DMS53 treated with DMSO at 0.1 percent for 48 hours (cell line): Measurements from ENCODE around the gene GPR35.
A peak's percentile ranks its signal among the peaks of the same experiment; 100 is the strongest.

Experiments used
- DNase-seq: peaks from one replicate; lab custom pipeline; 2025; ENCODE audit not compliant: unreplicated experiment; lab: John Stamatoyannopoulos, UW

Gene GPR35

GRCh38 chr2:240637116-240637900 is 12.0 kb downstream of the GPR35 start:
- DNase-seq: no peak

DNA sequence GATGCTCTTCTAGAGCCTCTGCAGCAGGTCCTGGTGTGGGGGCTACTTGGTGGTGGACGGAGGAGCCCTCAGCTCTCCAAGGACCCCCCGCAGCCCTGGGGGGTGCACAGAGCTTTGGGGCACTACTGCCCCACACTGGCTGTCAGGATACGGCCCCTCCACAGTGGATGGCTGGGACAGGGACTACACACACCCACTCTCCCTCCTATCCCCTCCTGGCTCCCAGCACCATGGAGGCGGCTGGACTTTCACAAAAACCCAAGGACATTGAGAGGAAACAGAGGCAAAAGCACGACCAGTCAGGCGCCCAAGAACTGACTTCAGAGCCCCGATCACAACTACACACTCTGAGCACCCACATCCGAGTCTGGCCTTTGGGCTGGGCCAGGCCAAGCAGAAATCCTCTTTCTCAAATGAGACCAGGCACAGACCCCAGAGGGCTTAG is 12.6 kb downstream of the GPR35 start:
- no peak for DNase-seq

GRCh38 chr2:240638512-240639160 is 13.4 kb downstream of the GPR35 start:
- DNase-seq: no peak

- DNase-seq: no peak
These were observed 14.3 kb downstream of the GPR35 start for GRCh38 chr2:240639566-240639965.

- peak; percentile 40 for DNase-seq
These were observed 15.7 kb downstream of the GPR35 start for GRCh38 chr2:240640939-240641338.

- DNase-seq: no peak
These were observed 17.0 kb downstream of the GPR35 start for GRCh38 chr2:240642061-240642805.

DNA sequence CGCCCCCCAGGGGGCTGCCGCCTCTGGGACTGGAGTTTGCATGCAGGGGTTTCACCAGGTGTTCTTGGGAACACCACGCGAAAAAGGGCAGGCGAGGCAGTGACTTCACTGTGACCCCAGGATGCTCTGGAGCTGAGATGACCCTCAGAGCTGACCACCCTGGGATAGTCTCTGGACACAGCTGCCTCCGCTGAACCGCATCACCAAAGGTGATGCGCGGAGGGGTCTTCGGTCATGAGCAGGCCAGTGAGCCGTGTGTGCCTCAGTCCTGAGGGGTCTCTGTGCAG is 17.5 kb downstream of the GPR35 start:
- no peak for DNase-seq

- no peak for DNase-seq
These were observed 18.0 kb downstream of the GPR35 start for GRCh38 chr2:240643093-240643810.

DNA sequence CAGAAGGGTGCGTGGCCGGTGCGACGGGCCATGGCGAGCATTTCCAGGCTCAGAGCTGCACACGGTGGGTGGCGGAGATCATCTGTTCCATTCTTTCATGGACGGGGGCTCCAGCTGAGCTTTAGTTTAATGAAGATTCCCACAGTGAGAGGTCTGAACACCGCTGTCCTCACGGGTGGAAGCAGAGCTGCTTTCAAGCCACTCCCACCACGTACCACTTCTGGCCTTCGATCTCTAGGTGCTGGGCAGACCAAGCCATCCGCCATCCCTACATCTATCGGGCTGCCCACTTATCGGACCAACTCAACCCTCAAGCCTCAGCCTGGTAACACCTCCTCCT is 18.5 kb downstream of the GPR35 start:
- no peak for DNase-seq

GRCh38 chr2:240644171-240644651 is 18.9 kb downstream of the GPR35 start:
- DNase-seq: no peak

DNA sequence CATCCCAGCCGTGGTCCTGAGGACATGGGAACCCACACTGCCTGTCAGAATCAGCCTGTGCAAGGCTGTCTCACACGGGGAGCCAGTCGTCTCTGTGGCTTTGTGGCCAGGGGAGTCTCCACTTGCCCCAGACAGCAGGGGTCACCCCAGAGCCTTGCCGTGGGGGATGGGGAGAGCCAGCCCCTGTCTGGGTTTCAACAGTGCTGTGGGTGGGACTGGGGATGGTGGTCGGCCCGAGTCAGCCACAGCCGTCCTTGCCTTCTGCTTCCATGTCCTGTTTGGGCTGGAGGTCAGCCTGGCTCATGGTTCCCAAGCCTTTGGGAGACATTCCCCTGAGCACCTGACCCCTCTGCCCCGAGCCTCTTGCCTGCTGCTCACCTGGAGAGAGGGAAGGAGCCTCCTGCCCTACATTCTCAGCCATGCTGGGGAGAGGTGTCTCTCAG is 19.6 kb downstream of the GPR35 start:
- DNase-seq: no peak

DNA sequence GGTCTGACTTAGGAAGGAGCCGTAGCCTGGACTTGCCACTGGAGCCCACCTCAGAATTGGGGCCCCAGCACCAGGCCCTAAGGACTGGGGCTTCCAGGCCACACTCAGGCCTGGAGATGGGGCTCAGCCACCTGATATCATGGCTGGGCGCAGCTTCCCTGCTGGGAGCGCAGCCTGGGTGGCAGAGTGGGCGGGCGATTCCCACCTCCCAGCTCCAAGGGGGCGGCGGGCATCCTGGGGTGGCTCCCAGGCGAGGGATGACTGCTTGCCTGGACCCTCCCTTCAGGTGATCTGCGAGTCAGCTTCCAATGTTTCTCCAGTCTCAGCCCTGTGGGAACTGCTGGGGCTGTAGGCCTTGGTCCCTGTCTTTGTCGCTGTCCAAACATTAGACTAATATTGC is 20.1 kb downstream of the GPR35 start:
- DNase-seq: no peak

- DNase-seq: no peak
These were observed 20.5 kb downstream of the GPR35 start for GRCh38 chr2:240645801-240646175.

GRCh38 chr2:240646176-240646899 is 21.1 kb downstream of the GPR35 start:
- peak; percentile 12 for DNase-seq

GRCh38 chr2:240646900-240647502 is 21.7 kb downstream of the GPR35 start:
- no peak for DNase-seq

DNA sequence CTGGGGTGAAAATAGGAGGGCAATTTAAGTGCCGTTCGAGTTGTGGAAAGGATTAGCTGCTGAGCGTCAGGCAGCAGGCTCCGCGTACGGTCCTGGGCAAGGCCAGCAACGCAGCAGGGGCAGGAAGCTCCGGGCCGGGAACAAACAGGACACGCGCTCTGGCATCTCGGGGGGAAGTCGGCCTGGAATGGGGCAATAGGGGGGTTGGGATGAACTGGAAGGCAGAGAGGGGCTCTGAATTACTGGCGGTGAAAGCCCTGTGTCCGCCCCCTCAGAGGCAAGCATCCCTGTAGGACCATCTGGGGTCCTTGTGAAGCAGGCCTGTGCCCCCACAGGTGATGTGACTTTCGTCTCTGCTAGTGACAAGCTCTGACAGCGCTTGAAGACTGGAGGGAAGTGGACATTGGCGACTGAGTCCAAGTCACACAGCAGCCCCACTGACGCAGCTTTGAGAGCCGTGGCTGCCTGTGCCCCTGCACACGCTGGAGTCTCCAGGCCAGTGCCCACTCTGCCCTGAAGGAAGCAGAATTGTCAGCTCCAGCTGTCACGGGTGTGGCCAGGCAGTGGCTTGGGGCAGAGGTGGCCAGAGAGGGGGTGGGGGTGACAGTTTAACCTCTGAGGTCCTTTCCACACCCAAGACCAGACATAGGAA is 22.3 kb downstream of the GPR35 start:
- DNase-seq: no peak

DNA sequence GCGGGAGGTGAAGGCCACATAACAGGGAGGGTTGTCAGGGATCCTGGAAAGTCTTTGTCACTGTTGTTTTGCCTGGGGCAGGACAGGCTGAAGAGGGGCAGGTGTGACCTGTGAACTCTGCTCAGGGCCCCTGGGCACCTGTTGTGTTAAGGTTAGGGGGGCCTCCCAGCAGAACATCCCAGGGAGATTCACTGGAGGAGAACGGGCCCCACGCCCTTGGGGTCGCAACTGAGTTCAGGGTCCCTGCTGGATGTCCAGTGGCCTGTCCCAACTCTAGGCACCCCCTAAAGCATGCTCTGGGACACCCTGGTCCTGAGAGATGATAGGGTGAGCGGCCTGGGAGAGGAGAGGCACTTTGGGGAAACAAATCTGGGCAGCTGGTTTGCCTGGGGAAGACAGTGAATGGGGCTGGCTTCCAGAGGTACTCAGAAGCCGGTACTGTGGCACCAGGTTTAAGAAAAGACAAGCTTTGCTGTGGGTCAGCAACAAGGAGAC is 22.9 kb downstream of the GPR35 start:
- no peak for DNase-seq

DNA sequence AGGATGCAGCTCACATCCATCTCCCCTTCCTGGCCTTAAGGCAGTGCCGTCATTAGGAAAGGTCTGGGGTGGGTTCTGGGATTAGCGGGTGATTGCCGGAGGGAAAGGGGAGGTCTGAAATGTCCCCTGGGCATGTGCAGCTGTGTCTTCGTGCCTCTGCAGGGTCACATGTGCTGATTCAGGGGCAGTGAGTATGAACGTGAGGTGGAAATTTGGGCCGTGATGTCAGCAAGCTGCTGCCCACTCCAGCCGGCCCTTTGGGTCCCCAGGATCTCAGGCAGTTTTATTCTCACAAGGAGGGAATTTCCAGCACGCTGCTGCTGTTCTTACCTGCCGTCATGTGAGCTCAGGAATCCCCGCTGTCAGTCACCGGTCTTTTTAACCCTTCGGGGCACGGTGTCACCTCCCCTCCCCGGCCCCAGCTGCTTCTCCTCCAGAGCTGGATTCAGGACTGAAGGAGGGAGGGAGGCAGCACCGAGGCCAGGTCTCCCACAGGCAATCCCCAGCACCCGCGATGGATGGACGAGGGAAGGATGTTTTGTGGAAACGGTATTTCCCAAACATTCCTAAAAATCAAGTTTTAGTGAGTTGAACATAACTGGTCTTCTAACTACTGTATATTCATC is 23.5 kb downstream of the GPR35 start:
- DNase-seq: no peak

GRCh38 chr2:240649331-240649730 is 24.1 kb downstream of the GPR35 start:
- no peak for DNase-seq
